GM23248 (cell line): ENCODE results near the gene NSG2. TPM values are rescaled to one million over a fixed set of nuclear protein-coding genes. Genes with fewer than 3 reads are reported as not detected.

Experiments used
- DNase-seq: peaks from one replicate; pipeline ENCODE4 v3.0.0-alpha.2; 2015
- H2AFZ ChIP-seq: fragments of 200-600 bp; sonication (generic); 2 replicates; pipeline ENCODE4 v1.6.1; 2016; ENCODE audit warnings: antibody characterized with exemption
- H3F3A ChIP-seq: fragments of 200-600 bp; sonication (generic); 2 replicates; pipeline ENCODE4 v1.6.1; 2016; ENCODE audit warnings: mild to moderate bottlenecking, antibody characterized with exemption, mixed run types; ENCODE audit not compliant: insufficient read depth
- H3K27ac ChIP-seq: fragments of 200-600 bp; sonication (generic); 2 replicates; pipeline ENCODE4 v1.5.1; 2016; ENCODE audit warnings: mild to moderate bottlenecking
- H3K27me3 ChIP-seq: fragments of 200-600 bp; sonication (generic); replicated peaks from 2 replicates; pipeline ENCODE4 v1.6.1; 2016; ENCODE audit warnings: mild to moderate bottlenecking; ENCODE audit not compliant: insufficient read depth
- H3K36me3 ChIP-seq: fragments of 200-600 bp; sonication (generic); 2 replicates; pipeline ENCODE4 v1.6.1; 2016; ENCODE audit warnings: low read depth, mild to moderate bottlenecking
- H3K4me1 ChIP-seq: fragments of 200-600 bp; sonication (generic); 2 replicates; pipeline ENCODE4 v1.6.1; 2016; ENCODE audit warnings: mild to moderate bottlenecking; ENCODE audit not compliant: insufficient read depth
- H3K4me2 ChIP-seq: fragments of 200-600 bp; sonication (generic); one replicate; pipeline ENCODE4 v1.6.1; 2016; ENCODE audit warnings: mild to moderate bottlenecking; ENCODE audit not compliant: unreplicated experiment
- H3K4me3 ChIP-seq: fragments of 200-600 bp; sonication (generic); 2 replicates; pipeline ENCODE4 v1.5.1; 2016; ENCODE audit warnings: mild to moderate bottlenecking
- H3K79me2 ChIP-seq: fragments of 200-600 bp; sonication (generic); 2 replicates; pipeline ENCODE4 v1.6.1; 2016; ENCODE audit warnings: mild to moderate bottlenecking; ENCODE audit not compliant: insufficient read depth
- H3K9ac ChIP-seq: fragments of 200-600 bp; sonication (generic); 2 replicates; pipeline ENCODE4 v1.6.1; 2016; ENCODE audit warnings: mild to moderate bottlenecking
- H3K9me2 ChIP-seq: fragments of 200-600 bp; sonication (generic); 2 replicates; pipeline ENCODE4 v1.6.1; 2016; ENCODE audit warnings: mixed run types, mild to moderate bottlenecking, moderate library complexity; ENCODE audit not compliant: insufficient read depth
- H3K9me3 ChIP-seq: fragments of 200-600 bp; sonication (generic); one replicate; pipeline ENCODE4 v1.6.1; 2017; ENCODE audit warnings: low read depth
- H4K20me1 ChIP-seq: fragments of 200-600 bp; sonication (generic); 2 replicates; pipeline ENCODE4 v1.6.0; 2016; ENCODE audit not compliant: insufficient read depth
- EZH2 ChIP-seq: fragments of 200-600 bp; sonication (generic); IDR thresholded peaks from 2 replicates; pipeline ENCODE4 v1.6.1; 2018; ENCODE audit warnings: antibody characterized with exemption, mild to moderate bottlenecking; ENCODE audit not compliant: insufficient read depth, poor library complexity, severe bottlenecking
- EZH2phosphoT487 ChIP-seq: fragments of 200-600 bp; sonication (generic); IDR thresholded peaks from 2 replicates; pipeline ENCODE4 v1.6.1; 2018; ENCODE audit warnings: antibody characterized with exemption, moderate library complexity, mild to moderate bottlenecking, low read depth; ENCODE audit not compliant: insufficient read depth
- WGBS, 2 experiments: methylation state at CpG; one replicate each; pipeline ENCODE4 v1.1.6; 2015 to 2017; ENCODE audit warnings: low lambda C conversion rate in 2 of 2, low coverage in 1 of 2; ENCODE audit errors: missing lambda C conversion rate in 2 of 2; 5-methylcytosine and 5-hydroxymethylcytosine counted together
- in situ Hi-C: fragments of 300-500 bp; cut with MboI; formaldehyde crosslinking; loops from 2 replicates; pipeline ENCODE4 v1.15.0; 2020
- polyA plus RNA-seq: library from polyadenylated mRNA; unstranded; fragments of >200 nt; fragmentation: Nextera tagmentation; extraction: Ambion mirVana; gene quantifications from 2 replicates; pipeline ENCODE4 v1.2.1, GENCODE V29; 2016
- total RNA-seq: library from RNA; depleted of rRNA; stranded (reverse); fragments of >200 nt; shearing (Covaris generic); gene quantifications from 2 replicates; pipeline ENCODE4 v1.2.3, GENCODE V29; 2014

The NSG2 gene
- total and polyA plus RNA-seq, 2 experiments from 2014 or later: not detected

GRCh38 chr5:174090129-174090528 is 44.6 kb downstream of the NSG2 start:
- H4K20me1 ChIP-seq: no peaks in the 10 kb centered on the region
- WGBS, 2 experiments: 33 to 37% methylated on average over 10 of the region's 10 CpGs
- H3K4me3 ChIP-seq: no peak overlapping the region
- no peaks in the 10 kb centered on the region for H3K4me1 ChIP-seq
- no peaks in the 10 kb centered on the region for H3K36me3 ChIP-seq
- no peak overlapping the region for H3K4me2 ChIP-seq
- H3K27ac ChIP-seq: no peak overlapping the region
- H3K79me2 ChIP-seq: no peaks in the 10 kb centered on the region
- in situ Hi-C loops: no loop called here
- TF ChIP-seq EZH2: no peak
- TF ChIP-seq EZH2phosphoT487: no peak
- no peak for DNase-seq
- H3K9me2 ChIP-seq: no peaks in the 10 kb centered on the region
- H3K9ac ChIP-seq: no peak overlapping the region
- H3F3A ChIP-seq: no peaks in the 10 kb centered on the region
- no peak overlapping the region for H2AFZ ChIP-seq
- H3K9me3 ChIP-seq: no peaks in the 10 kb centered on the region
- H3K27me3 ChIP-seq: no peaks in the 10 kb centered on the region

DNA sequence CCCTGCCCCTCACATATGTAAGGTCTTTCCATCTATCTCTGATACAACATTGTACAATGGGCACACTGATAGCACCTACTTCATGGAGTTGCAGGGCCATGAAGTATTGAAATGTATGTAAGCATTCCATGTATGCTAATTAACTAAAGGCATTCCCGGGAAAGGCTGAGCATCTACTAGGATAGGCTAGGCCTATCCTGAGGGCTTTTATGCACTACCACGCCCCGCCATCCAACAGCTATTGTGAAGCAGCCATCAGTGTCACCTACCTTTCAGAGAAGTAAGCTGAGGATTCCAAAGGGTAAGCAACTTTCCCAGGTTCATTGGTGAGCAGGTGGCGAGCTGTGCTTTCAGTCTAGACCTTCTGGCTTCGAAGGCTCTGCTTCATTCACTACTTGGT is 47.6 kb downstream of the NSG2 start:
- H3K4me1 ChIP-seq: no peaks in the 10 kb centered on the region
- no peaks in the 10 kb centered on the region for H4K20me1 ChIP-seq
- no peak overlapping the region for H3K27ac ChIP-seq
- TF ChIP-seq EZH2phosphoT487 (no peak), EZH2 (no peak)
- no peak for DNase-seq
- H3K4me3 ChIP-seq: no peak overlapping the region
- no peaks in the 10 kb centered on the region for H3K27me3 ChIP-seq
- H3K9ac ChIP-seq: no peak overlapping the region
- no peaks in the 10 kb centered on the region for H3K9me3 ChIP-seq
- H3K36me3 ChIP-seq: no peaks in the 10 kb centered on the region
- no peak overlapping the region for H2AFZ ChIP-seq
- in situ Hi-C loops: no loop called here
- H3K4me2 ChIP-seq: no peak overlapping the region
- WGBS, 2 experiments: 19 to 20% methylated on average over 5 of the region's 5 CpGs
- no peaks in the 10 kb centered on the region for H3F3A ChIP-seq
- H3K9me2 ChIP-seq: no peaks in the 10 kb centered on the region
- no peaks in the 10 kb centered on the region for H3K79me2 ChIP-seq

DNA sequence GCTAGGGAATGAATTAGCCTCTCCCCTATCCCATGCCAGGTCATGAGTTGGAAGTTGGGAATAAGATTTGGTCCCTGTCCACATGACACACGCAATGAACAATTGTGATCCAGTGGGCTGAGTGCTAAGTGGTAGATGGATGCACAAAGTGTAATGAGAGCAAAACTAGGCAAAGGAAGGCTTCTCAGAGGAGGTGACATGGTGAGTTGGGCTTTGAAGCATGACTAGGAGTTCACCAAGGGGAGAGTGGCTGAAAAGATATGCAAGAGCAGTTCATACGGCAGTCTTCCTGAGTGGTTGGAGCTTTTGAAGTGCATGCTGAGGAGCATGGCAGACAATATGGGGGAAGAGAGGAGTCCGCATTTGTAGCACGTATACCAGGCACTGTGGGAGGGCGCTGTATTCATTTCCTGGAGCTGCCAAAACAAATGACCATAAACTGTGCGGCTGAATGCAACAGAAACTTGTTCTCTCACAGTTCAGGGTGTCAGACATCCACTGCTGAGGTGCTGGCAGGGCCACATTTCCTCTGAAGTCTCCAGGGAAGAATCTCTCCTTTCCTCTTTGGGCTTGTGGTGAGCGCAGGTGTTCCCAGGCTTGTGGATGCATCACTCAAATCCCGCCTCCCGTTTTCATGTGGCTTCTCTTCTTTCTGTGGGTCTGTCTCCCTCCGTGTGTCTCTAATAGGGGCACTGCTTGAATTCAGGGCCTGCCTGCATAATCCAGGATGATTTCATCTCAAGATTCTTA is 49.5 kb downstream of the NSG2 start:
- Histone ChIP-seq H2AFZ (no peak overlapping the region), H3K4me3 (no peak overlapping the region), H4K20me1 (no peaks in the 10 kb centered on the region), H3K4me2 (no peak overlapping the region), H3K9ac (no peak overlapping the region), H3K9me2 (no peaks in the 10 kb centered on the region), H3K9me3 (no peaks in the 10 kb centered on the region), H3K79me2 (no peaks in the 10 kb centered on the region), H3K27me3 (no peaks in the 10 kb centered on the region), H3F3A (no peaks in the 10 kb centered on the region), H3K36me3 (no peaks in the 10 kb centered on the region), H3K4me1 (no peaks in the 10 kb centered on the region), H3K27ac (no peak overlapping the region)
- 20 to 30% methylated on average over 10 of the region's 10 CpGs for WGBS, 2 experiments
- no peak for TF ChIP-seq EZH2phosphoT487
- TF ChIP-seq EZH2: no peak
- in situ Hi-C loops: no loop called here
- no peak for DNase-seq

DNA sequence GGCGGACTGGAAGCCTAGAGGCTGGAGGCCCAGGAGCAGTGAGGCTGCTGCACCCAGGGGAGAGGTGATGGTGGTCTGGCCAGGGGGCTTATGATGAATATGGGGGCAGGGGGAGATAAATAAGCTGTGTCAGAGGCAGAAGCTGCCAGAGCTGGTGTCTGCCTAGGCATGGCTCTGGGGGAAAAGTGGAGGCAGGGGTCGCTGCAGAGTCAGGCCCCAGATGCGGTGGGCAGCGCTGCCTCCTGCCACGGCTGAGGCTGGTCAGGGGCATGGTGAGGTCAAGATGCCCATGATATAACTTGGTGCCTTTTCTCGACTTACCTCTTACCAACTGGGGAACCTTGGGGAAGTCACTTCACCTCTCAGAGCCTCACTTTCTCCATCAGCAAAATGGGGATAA is 51.1 kb downstream of the NSG2 start:
- DNase-seq: no peak
- H3K9ac ChIP-seq: no peak overlapping the region
- TF ChIP-seq EZH2 (no peak), EZH2phosphoT487 (no peak)

More for the DNA sequence above, 51.1 kb downstream of the NSG2 start:
- Histone ChIP-seq H4K20me1 (no peaks in the 10 kb centered on the region), H3K27me3 (no peaks in the 10 kb centered on the region), H3K27ac (no peak overlapping the region), H3K9me2 (no peaks in the 10 kb centered on the region), H3K9me3 (no peaks in the 10 kb centered on the region), H3F3A (no peaks in the 10 kb centered on the region), H3K4me3 (no peak overlapping the region), H3K4me2 (no peak overlapping the region), H3K79me2 (no peaks in the 10 kb centered on the region), H2AFZ (no peak overlapping the region), H3K4me1 (no peaks in the 10 kb centered on the region), H3K36me3 (no peaks in the 10 kb centered on the region)
- 47 to 53% methylated on average over 6 of the region's 6 CpGs for WGBS, 2 experiments
- in situ Hi-C loops: no loop called here
